Measurements from ENCODE around the gene CDK3. TPM values are rescaled to one million over a fixed set of nuclear protein-coding genes. Genes with fewer than 3 reads are reported as not detected.

Gene CDK3
- total and polyA plus RNA-seq, 9 of the 15 experiments (the other 6 are each of a cell fraction or from before 2014, with no cell fraction given): 0.55 to 8.2 (median 4.7) TPM

- TF ChIP-seq TFE3 (CRISPR knock-in tag; IDR thresholded peaks at IDR 0.05) (no peak), ETV5 (CRISPR knock-in tag; IDR thresholded peaks at IDR 0.05; ENCODE audit: low read depth) (0 out of 2 replicates have a peak, but pooled peaks have one; percentile 35), GTF2E2 (tag; IDR thresholded peaks at IDR 0.05) (no peak), FOXA1 (IDR thresholded peaks at IDR 0.05; ENCODE audit: borderline replicate concordance) (no peak), KDM1A (IDR thresholded peaks at IDR 0.05) (no peak), VEZF1 (CRISPR knock-in tag; IDR thresholded peaks at IDR 0.05) (peak; percentile 40; the same call in 1 of the 2 replicates), RAD21 (CRISPR knock-in tag; conservative IDR thresholded peaks at IDR 0.05 in 1 of 2, IDR thresholded peaks at IDR 0.05 in 1 of 2) (peak; percentile 96 to 97), RBM22 (IDR thresholded peaks at IDR 0.05; ENCODE audit: low read depth, low read length, poor library complexity, severe bottlenecking) (no peak), MEIS2 (IDR thresholded peaks at IDR 0.05; ENCODE audit: partially characterized antibody) (no peak), PHF8 (IDR thresholded peaks at IDR 0.05; ENCODE audit: borderline replicate concordance, low read length) (no peak), MLLT1 (IDR thresholded peaks at IDR 0.05) (no peak), RBM25 (IDR thresholded peaks at IDR 0.05; ENCODE audit: low read depth, low read length, severe bottlenecking) (no peak), SRSF3 (IDR thresholded peaks at IDR 0.05; ENCODE audit: insufficient read depth, low read length) (no peak), GABPB2 (CRISPR knock-in tag; conservative IDR thresholded peaks at IDR 0.05) (no peak), ZNF695 (CRISPR knock-in tag; IDR thresholded peaks at IDR 0.05) (no peak), EZH2 (IDR thresholded peaks at IDR 0.05; ENCODE audit: borderline replicate concordance, low read depth, low read length) (no peak), DDX20 (tag; IDR thresholded peaks at IDR 0.05; ENCODE audit: low read depth) (no peak), ETS2 (tag; IDR thresholded peaks at IDR 0.05; ENCODE audit: borderline replicate concordance, poor library complexity, severe bottlenecking) (no peak), ZNF316 (IDR thresholded peaks at IDR 0.05) (no peak)
- TF ChIP-seq, protein P1, sequence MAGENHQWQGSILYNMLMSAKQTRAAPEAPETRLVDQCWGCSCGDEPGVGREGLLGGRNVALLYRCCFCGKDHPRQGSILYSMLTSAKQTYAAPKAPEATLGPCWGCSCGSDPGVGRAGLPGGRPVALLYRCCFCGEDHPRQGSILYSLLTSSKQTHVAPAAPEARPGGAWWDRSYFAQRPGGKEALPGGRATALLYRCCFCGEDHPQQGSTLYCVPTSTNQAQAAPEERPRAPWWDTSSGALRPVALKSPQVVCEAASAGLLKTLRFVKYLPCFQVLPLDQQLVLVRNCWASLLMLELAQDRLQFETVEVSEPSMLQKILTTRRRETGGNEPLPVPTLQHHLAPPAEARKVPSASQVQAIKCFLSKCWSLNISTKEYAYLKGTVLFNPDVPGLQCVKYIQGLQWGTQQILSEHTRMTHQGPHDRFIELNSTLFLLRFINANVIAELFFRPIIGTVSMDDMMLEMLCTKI (IDR thresholded peaks at IDR 0.05; ENCODE audit: partially characterized antibody): no peak
Measured at GRCh38 chr17:76005263-76006149, 4.9 kb downstream of the CDK3 start (continued).

All from K562 (cell line).